CD4-positive, alpha-beta T cell (primary cell): ENCODE data around the gene ALAD. TPM values are rescaled to one million over a fixed set of nuclear protein-coding genes. Genes with fewer than 3 reads are reported as not detected.

Experiments used
- ATAC-seq: fragments of 200-7000 bp; cut with Tn5 transposase; one replicate; pipeline ENCODE4 v1.10.0; 2022; ENCODE audit warnings: mild to moderate bottlenecking; ENCODE audit not compliant: poor library complexity
- CTCF ChIA-PET: fragments of 350-600 bp; sonication (Branson Sonifier 250); formaldehyde crosslinking; loops from one replicate; lab custom pipeline; 2021; ENCODE audit warnings: antibody characterized with exemption, inconsistent platforms; lab: Charles Lee
- POLR2A ChIA-PET: fragments of 350-600 bp; sonication (Branson Sonifier 250); formaldehyde crosslinking; loops from one replicate; lab custom pipeline; 2021; ENCODE audit warnings: antibody characterized with exemption, inconsistent platforms; lab: Charles Lee
- DNase-seq, 14 experiments: peaks; one replicate each; pipeline ENCODE4 v3.0.0-alpha.2; 2013 to 2020; ENCODE audit warnings: mixed read lengths in 2 of 14
- H3K27ac ChIP-seq, 2 donors: one replicate each; pipeline versions ENCODE4 v1.5.1 to v1.7.0; 2013; ENCODE audit warnings: low read length in 2 of 2, low read depth in 1 of 2, mild to moderate bottlenecking in 1 of 2
- H3K27me3 ChIP-seq, 2 experiments: 1 replicate in 1 of 2; 2 replicates in 1 of 2; pipeline versions ENCODE4 v1.6.1 to v1.7.0; 2013; ENCODE audit warnings: low read length in 2 of 2, control low read depth in 1 of 2, mild to moderate bottlenecking in 1 of 2, moderate library complexity in 1 of 2; ENCODE audit not compliant: insufficient read depth in 2 of 2, control insufficient read depth in 1 of 2
- H3K36me3 ChIP-seq: one replicate; pipeline ENCODE4 v1.6.1; 2013; ENCODE audit warnings: low read length, control low read depth; ENCODE audit not compliant: insufficient read depth
- H3K4me1 ChIP-seq: one replicate; pipeline ENCODE4 v1.6.1; 2013; ENCODE audit warnings: low read length, control low read depth; ENCODE audit not compliant: insufficient read depth
- H3K4me3 ChIP-seq: one replicate; pipeline ENCODE4 v1.5.1; 2013; ENCODE audit warnings: mild to moderate bottlenecking, low read length, moderate library complexity
- H3K9me3 ChIP-seq, 2 experiments: 1 replicate in 1 of 2; 2 replicates in 1 of 2; pipeline versions ENCODE4 v1.6.1 to v1.7.0; 2013; ENCODE audit warnings: low read length in 2 of 2, mild to moderate bottlenecking in 2 of 2, control low read depth in 1 of 2, moderate library complexity in 1 of 2; ENCODE audit not compliant: control insufficient read depth in 1 of 2, insufficient read depth in 1 of 2
- H3K27ac Mint-ChIP-seq: one replicate; pipeline ENCODE4 v1.8.0; 2020; ENCODE audit warnings: mixed read lengths
- H3K27me3 Mint-ChIP-seq: one replicate; pipeline ENCODE4 v1.8.0; 2021; ENCODE audit warnings: mixed read lengths
- H3K36me3 Mint-ChIP-seq: one replicate; pipeline ENCODE4 v1.8.0; 2021; ENCODE audit warnings: low read depth, mixed read lengths
- H3K4me1 Mint-ChIP-seq: one replicate; pipeline ENCODE4 v1.8.0; 2021; ENCODE audit warnings: low read depth, mixed read lengths
- H3K4me3 Mint-ChIP-seq: one replicate; pipeline ENCODE4 v1.8.0; 2020; ENCODE audit warnings: mild to moderate bottlenecking, mixed read lengths
- H3K9me3 Mint-ChIP-seq: one replicate; pipeline ENCODE4 v1.8.0; 2020; ENCODE audit warnings: mixed read lengths
- intact Hi-C, 2 experiments: fragments of 100-400 bp; cut with DNase I in 1 of 2; cut with micrococcal nuclease in 1 of 2; formaldehyde crosslinking; loops; one replicate each; pipeline versions ENCODE4 v1.15.1 to v1.9.0; 2023 to 2025; cut with DNase I, micrococcal nuclease
- total RNA-seq, 174 experiments: library from RNA in 2 of 174; stranded (reverse) in 2 of 174; gene quantifications; one replicate each; pipeline ENCODE4 v1.2.3 and lab custom pipeline; 2021 to 2026
- TF ChIP-seq, protein P1 (sequence below): fragments of 200-600 bp; IDR thresholded peaks from one replicate; pipeline ENCODE4 v1.8.0; 2022; ENCODE audit warnings: antibody characterized with exemption, mild to moderate bottlenecking

Gene ALAD
- total RNA-seq, 2 experiments from 2014 or later: 14.5 to 15.0 TPM

- Histone ChIP-seq H3K36me3 (no peaks in the 10 kb centered on the region), H3K9me3 (no peaks in the 10 kb centered on the region), H3K27me3 (no peaks in the 10 kb centered on the region), H3K27ac (no peak overlapping the region), H3K4me3 (no peak overlapping the region), H3K4me1 (no peaks in the 10 kb centered on the region)
- ChIA-PET CTCF (no interaction called here), POLR2A (no interaction called here)
- no peaks in the 10 kb centered on the region for H3K4me1 Mint-ChIP-seq
- no peak for ATAC-seq
- no peak for DNase-seq
- TF ChIP-seq, protein P1, sequence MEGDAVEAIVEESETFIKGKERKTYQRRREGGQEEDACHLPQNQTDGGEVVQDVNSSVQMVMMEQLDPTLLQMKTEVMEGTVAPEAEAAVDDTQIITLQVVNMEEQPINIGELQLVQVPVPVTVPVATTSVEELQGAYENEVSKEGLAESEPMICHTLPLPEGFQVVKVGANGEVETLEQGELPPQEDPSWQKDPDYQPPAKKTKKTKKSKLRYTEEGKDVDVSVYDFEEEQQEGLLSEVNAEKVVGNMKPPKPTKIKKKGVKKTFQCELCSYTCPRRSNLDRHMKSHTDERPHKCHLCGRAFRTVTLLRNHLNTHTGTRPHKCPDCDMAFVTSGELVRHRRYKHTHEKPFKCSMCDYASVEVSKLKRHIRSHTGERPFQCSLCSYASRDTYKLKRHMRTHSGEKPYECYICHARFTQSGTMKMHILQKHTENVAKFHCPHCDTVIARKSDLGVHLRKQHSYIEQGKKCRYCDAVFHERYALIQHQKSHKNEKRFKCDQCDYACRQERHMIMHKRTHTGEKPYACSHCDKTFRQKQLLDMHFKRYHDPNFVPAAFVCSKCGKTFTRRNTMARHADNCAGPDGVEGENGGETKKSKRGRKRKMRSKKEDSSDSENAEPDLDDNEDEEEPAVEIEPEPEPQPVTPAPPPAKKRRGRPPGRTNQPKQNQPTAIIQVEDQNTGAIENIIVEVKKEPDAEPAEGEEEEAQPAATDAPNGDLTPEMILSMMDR: no peak
- no peaks in the 10 kb centered on the region for H3K36me3 Mint-ChIP-seq
- peaks cover 6% of the 10 kb centered on the region for H3K27me3 Mint-ChIP-seq
- no peak overlapping the region for H3K4me3 Mint-ChIP-seq
- H3K27ac Mint-ChIP-seq: no peak overlapping the region
- intact Hi-C loops: no loop called here
- no peaks in the 10 kb centered on the region for H3K9me3 Mint-ChIP-seq
Observed at GRCh38 chr9:113425072-113425471, 24.0 kb upstream of the ALAD start.

GRCh38 chr9:113421726-113422125 lies 20.6 kb upstream of the ALAD start:
- H3K36me3 Mint-ChIP-seq: no peaks in the 10 kb centered on the region
- H3K4me1 Mint-ChIP-seq: no peaks in the 10 kb centered on the region
- TF ChIP-seq, protein P1: no peak
- Histone ChIP-seq H3K4me3 (no peak overlapping the region), H3K27ac (no peak overlapping the region), H3K36me3 (no peaks in the 10 kb centered on the region), H3K4me1 (no peaks in the 10 kb centered on the region), H3K27me3 (no peaks in the 10 kb centered on the region), H3K9me3 (no peaks in the 10 kb centered on the region)
- no peak overlapping the region for H3K27ac Mint-ChIP-seq
- H3K27me3 Mint-ChIP-seq: peaks cover 6% of the 10 kb centered on the region
- no peaks in the 10 kb centered on the region for H3K9me3 Mint-ChIP-seq
- ChIA-PET POLR2A (interaction anchor here (1.3 kb wide), 1 partner anchor 12 kb away, joined by 4 read pairs; the partner anchor contains the start of genes C9orf43 and POLE3), CTCF (no interaction called here)
- intact Hi-C loops: no loop called here
- ATAC-seq: no peak
- no peak for DNase-seq
- no peak overlapping the region for H3K4me3 Mint-ChIP-seq

- Histone ChIP-seq H3K9me3 (no peaks in the 10 kb centered on the region), H3K27me3 (no peaks in the 10 kb centered on the region), H3K36me3 (no peaks in the 10 kb centered on the region), H3K27ac (no peak overlapping the region), H3K4me3 (no peak overlapping the region), H3K4me1 (no peaks in the 10 kb centered on the region)
- TF ChIP-seq, protein P1: peak; percentile 9
- Mint-ChIP-seq H3K27ac (no peak overlapping the region), H3K27me3 (no peaks in the 10 kb centered on the region), H3K9me3 (no peaks in the 10 kb centered on the region), H3K4me1 (no peaks in the 10 kb centered on the region), H3K4me3 (no peak overlapping the region), H3K36me3 (no peaks in the 10 kb centered on the region)
- peak in 3 of 14 experiments; percentile 17 to 45 (median 33) for DNase-seq
- POLR2A ChIA-PET: no interaction called here
- no peak for ATAC-seq
- CTCF ChIA-PET: no interaction called here
- intact Hi-C loops: loop anchor here in 1 of 2 experiments (10.0 kb wide), 1 partner anchor 1197 kb away; the partner anchor contains the start of gene TMEM268
Observed at GRCh38 chr9:113417370-113417769, 16.3 kb upstream of the ALAD start.
